ENCODE results near the gene SLC13A4.

GRCh38 chr7:135733603-135734342 is 5.8 kb upstream of the SLC13A4 start:
- TF ChIP-seq CTCF (IDR thresholded peaks at IDR 0.05) (no peak), EP300 (IDR thresholded peaks at IDR 0.05) (no peak)

Measured in upper lobe of left lung (tissue), 4 donors.